Hepatocyte (in vitro differentiated cells): ENCODE results near the gene SNX27. TPM values are rescaled to one million over a fixed set of nuclear protein-coding genes. Genes with fewer than 3 reads are reported as not detected.

Experiments
- DNase-seq: peaks from one replicate; pipeline ENCODE4 v3.0.0-alpha.2; 2016; ENCODE audit warnings: low spot score
- H2AFZ ChIP-seq: fragments of 200-600 bp; sonication (generic); 2 replicates; pipeline ENCODE4 v1.6.0; 2016; ENCODE audit warnings: antibody characterized with exemption, mild to moderate bottlenecking
- H3K27ac ChIP-seq: fragments of 200-600 bp; sonication (generic); 2 replicates; pipeline ENCODE4 v1.5.1; 2016; ENCODE audit warnings: mild to moderate bottlenecking
- H3K27me3 ChIP-seq: fragments of 200-600 bp; sonication (generic); 2 replicates; pipeline ENCODE4 v1.6.1; 2016
- H3K36me3 ChIP-seq: fragments of 200-600 bp; sonication (generic); replicated peaks from 2 replicates; pipeline ENCODE4 v1.5.1; 2016; ENCODE audit warnings: low read depth; ENCODE audit not compliant: insufficient read depth
- H3K4me1 ChIP-seq: fragments of 200-600 bp; sonication (generic); 2 replicates; pipeline ENCODE4 v1.5.1; 2016; ENCODE audit warnings: mild to moderate bottlenecking, moderate library complexity; ENCODE audit not compliant: insufficient read depth
- H3K4me2 ChIP-seq: fragments of 200-600 bp; sonication (generic); 2 replicates; pipeline ENCODE4 v1.6.0; 2016
- H3K4me3 ChIP-seq: fragments of 200-600 bp; sonication (generic); 2 replicates; pipeline ENCODE4 v1.5.1; 2016; ENCODE audit warnings: mild to moderate bottlenecking
- H3K79me2 ChIP-seq: fragments of 200-600 bp; sonication (generic); 2 replicates; pipeline ENCODE4 v1.6.0; 2017; ENCODE audit warnings: mild to moderate bottlenecking
- H3K9me2 ChIP-seq: fragments of 200-600 bp; sonication (generic); replicated peaks from 2 replicates; pipeline ENCODE4 v1.6.0; 2017; ENCODE audit warnings: mild to moderate bottlenecking; ENCODE audit not compliant: insufficient read depth
- H3K9me3 ChIP-seq: fragments of 200-600 bp; sonication (generic); 2 replicates; pipeline ENCODE4 v1.5.1; 2016; ENCODE audit warnings: low read depth, mild to moderate bottlenecking
- H4K20me1 ChIP-seq: fragments of 200-600 bp; sonication (generic); 2 replicates; pipeline ENCODE4 v1.6.0; 2016; ENCODE audit warnings: mild to moderate bottlenecking; ENCODE audit not compliant: insufficient read depth, poor library complexity, severe bottlenecking
- CTCF ChIP-seq: fragments of 200-600 bp; sonication (generic); IDR thresholded peaks from 2 replicates; pipeline ENCODE4 v1.5.1; 2016; ENCODE audit warnings: antibody characterized with exemption, mild to moderate bottlenecking; ENCODE audit not compliant: poor library complexity
- EZH2 ChIP-seq: fragments of 200-600 bp; sonication (generic); IDR thresholded peaks from 2 replicates; pipeline ENCODE4 v1.6.1; 2016; ENCODE audit warnings: antibody characterized with exemption, mild to moderate bottlenecking, borderline replicate concordance
- EZH2phosphoT487 ChIP-seq: fragments of 200-600 bp; sonication (generic); IDR thresholded peaks from one replicate; pipeline ENCODE4 v1.6.1; 2018; ENCODE audit warnings: antibody characterized with exemption, mild to moderate bottlenecking, low read depth, moderate library complexity; ENCODE audit not compliant: unreplicated experiment, severe bottlenecking
- WGBS: methylation state at CpG from one replicate; pipeline ENCODE4 v1.1.6; 2016; ENCODE audit warnings: low lambda C conversion rate; ENCODE audit errors: missing lambda C conversion rate; 5-methylcytosine and 5-hydroxymethylcytosine counted together
- polyA plus RNA-seq: library from polyadenylated mRNA; unstranded; fragments of >200 nt; fragmentation: Nextera tagmentation; extraction: Ambion mirVana; gene quantifications from 2 replicates; pipeline ENCODE4 v1.2.1, GENCODE V29; 2016
- total RNA-seq: library from RNA; depleted of rRNA; stranded (reverse); fragments of >200 nt; gene quantifications from 2 replicates; pipeline ENCODE4 v1.2.3, GENCODE V29; 2014

SNX27 gene
- total and polyA plus RNA-seq, 2 experiments from 2014 or later: 24.0 to 38.7 TPM

- WGBS: 86% methylated on average over 3 of the region's 3 CpGs
- TF ChIP-seq EZH2phosphoT487: no peak
- TF ChIP-seq EZH2: no peak
- no peak for TF ChIP-seq CTCF
- H3K36me3 ChIP-seq: no peaks in the 10 kb centered on the region
- no peaks in the 10 kb centered on the region for H3K27me3 ChIP-seq
- H3K4me2 ChIP-seq: no peak overlapping the region
- H3K4me1 ChIP-seq: peaks cover 6% of the 10 kb centered on the region
- H2AFZ ChIP-seq: no peak overlapping the region
- H3K4me3 ChIP-seq: no peak overlapping the region
- no peaks in the 10 kb centered on the region for H3K79me2 ChIP-seq
- no peak for DNase-seq
- H3K27ac ChIP-seq: no peak overlapping the region
- no peaks in the 10 kb centered on the region for H3K9me2 ChIP-seq
- H4K20me1 ChIP-seq: no peaks in the 10 kb centered on the region
- no peaks in the 10 kb centered on the region for H3K9me3 ChIP-seq
Measured at GRCh38 chr1:151590961-151591360, 20.9 kb upstream of the SNX27 start.

- no peak for TF ChIP-seq CTCF
- no peak for TF ChIP-seq EZH2phosphoT487
- Histone ChIP-seq H3K36me3 (no peaks in the 10 kb centered on the region), H3K4me3 (no peak overlapping the region), H2AFZ (peak overlapping the region; percentile 49), H4K20me1 (no peaks in the 10 kb centered on the region), H3K4me1 (peaks cover 13% of the 10 kb centered on the region), H3K4me2 (peak overlapping the region; percentile 60), H3K27me3 (no peaks in the 10 kb centered on the region), H3K27ac (no peak overlapping the region), H3K79me2 (no peaks in the 10 kb centered on the region), H3K9me3 (no peaks in the 10 kb centered on the region), H3K9me2 (no peaks in the 10 kb centered on the region)
- 22% methylated on average over 9 of the region's 9 CpGs for WGBS
- no peak for DNase-seq
Measured at GRCh38 chr1:151593730-151594129, 18.1 kb upstream of the SNX27 start.

- Histone ChIP-seq H4K20me1 (no peaks in the 10 kb centered on the region), H3K4me2 (peak overlapping the region; percentile 60), H3K27ac (no peak overlapping the region), H3K79me2 (no peaks in the 10 kb centered on the region), H2AFZ (peak overlapping the region; percentile 49), H3K27me3 (no peaks in the 10 kb centered on the region), H3K4me1 (peaks cover 13% of the 10 kb centered on the region), H3K9me2 (no peaks in the 10 kb centered on the region), H3K36me3 (no peaks in the 10 kb centered on the region), H3K4me3 (no peak overlapping the region), H3K9me3 (no peaks in the 10 kb centered on the region)
- TF ChIP-seq CTCF (peak; percentile 95), EZH2phosphoT487 (no peak), EZH2 (no peak)
- peak; percentile 89 for DNase-seq
- WGBS: 9% methylated on average over 12 of the region's 12 CpGs
Measured at GRCh38 chr1:151594143-151594625, 17.7 kb upstream of the SNX27 start.
